ENCODE data around the gene MAP3K10.

DNA sequence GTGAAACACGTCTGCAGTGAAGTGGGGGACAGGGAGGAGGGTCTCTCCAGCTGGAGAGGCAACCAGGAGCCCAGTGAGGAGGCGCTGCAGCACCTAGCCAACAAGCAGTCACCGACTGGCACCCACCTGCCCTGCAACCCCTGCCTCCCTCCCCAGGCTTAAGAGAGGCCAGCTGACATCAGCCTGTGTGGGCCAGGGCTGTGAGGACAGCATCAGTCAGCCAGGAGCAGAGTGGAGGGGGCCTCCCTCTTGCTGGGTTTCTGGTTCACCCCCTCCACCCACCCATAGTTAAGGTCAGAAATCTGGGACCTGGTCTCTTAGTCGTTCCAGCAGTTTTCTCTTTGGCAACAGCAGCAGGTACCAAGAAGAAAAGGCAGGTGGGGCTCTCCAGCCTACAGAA lies 60.8 kb downstream of the MAP3K10 start:
- TF ChIP-seq, protein P1, sequence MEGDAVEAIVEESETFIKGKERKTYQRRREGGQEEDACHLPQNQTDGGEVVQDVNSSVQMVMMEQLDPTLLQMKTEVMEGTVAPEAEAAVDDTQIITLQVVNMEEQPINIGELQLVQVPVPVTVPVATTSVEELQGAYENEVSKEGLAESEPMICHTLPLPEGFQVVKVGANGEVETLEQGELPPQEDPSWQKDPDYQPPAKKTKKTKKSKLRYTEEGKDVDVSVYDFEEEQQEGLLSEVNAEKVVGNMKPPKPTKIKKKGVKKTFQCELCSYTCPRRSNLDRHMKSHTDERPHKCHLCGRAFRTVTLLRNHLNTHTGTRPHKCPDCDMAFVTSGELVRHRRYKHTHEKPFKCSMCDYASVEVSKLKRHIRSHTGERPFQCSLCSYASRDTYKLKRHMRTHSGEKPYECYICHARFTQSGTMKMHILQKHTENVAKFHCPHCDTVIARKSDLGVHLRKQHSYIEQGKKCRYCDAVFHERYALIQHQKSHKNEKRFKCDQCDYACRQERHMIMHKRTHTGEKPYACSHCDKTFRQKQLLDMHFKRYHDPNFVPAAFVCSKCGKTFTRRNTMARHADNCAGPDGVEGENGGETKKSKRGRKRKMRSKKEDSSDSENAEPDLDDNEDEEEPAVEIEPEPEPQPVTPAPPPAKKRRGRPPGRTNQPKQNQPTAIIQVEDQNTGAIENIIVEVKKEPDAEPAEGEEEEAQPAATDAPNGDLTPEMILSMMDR (IDR thresholded peaks at IDR 0.05), result no peak
- TF ChIP-seq EP300 (IDR thresholded peaks at IDR 0.05; ENCODE audit: low read depth) (no peak), POLR2A (IDR thresholded peaks at IDR 0.05) (no peak)
